Esophagus mucosa (tissue), 1 donor: ENCODE results near the gene TRMT13. TPM values are rescaled to one million over a fixed set of nuclear protein-coding genes. Genes with fewer than 3 reads are reported as not detected.

Experiments used
- ATAC-seq: fragments of 200-7000 bp; cut with Tn5 transposase; one replicate; pipeline ENCODE4 v1.9.1; 2020
- total RNA-seq: library from RNA; stranded (reverse); gene quantifications from one replicate; pipeline ENCODE4 v1.2.4, GENCODE V29; 2023
- donor health status: DM: yes; HTN: yes; CAD: no.

TRMT13 gene, protein sequence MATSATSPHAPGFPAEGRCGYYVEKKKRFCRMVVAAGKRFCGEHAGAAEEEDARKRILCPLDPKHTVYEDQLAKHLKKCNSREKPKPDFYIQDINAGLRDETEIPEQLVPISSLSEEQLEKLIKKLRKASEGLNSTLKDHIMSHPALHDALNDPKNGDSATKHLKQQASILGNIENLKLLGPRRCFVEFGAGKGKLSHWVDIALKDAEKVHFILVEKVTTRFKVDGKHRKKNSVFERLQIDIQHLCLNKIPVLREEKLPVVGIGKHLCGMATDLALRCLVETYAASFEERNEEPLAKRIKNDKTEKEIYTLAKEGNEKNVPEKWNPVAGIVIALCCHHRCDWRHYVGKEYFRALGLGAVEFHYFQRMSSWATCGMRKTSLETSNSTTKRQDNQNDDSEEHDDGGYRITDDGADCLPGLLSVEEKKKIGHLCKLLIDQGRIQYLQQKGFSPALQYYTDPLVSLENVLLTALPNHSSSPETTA
- 9.4 TPM for total RNA-seq

DNA sequence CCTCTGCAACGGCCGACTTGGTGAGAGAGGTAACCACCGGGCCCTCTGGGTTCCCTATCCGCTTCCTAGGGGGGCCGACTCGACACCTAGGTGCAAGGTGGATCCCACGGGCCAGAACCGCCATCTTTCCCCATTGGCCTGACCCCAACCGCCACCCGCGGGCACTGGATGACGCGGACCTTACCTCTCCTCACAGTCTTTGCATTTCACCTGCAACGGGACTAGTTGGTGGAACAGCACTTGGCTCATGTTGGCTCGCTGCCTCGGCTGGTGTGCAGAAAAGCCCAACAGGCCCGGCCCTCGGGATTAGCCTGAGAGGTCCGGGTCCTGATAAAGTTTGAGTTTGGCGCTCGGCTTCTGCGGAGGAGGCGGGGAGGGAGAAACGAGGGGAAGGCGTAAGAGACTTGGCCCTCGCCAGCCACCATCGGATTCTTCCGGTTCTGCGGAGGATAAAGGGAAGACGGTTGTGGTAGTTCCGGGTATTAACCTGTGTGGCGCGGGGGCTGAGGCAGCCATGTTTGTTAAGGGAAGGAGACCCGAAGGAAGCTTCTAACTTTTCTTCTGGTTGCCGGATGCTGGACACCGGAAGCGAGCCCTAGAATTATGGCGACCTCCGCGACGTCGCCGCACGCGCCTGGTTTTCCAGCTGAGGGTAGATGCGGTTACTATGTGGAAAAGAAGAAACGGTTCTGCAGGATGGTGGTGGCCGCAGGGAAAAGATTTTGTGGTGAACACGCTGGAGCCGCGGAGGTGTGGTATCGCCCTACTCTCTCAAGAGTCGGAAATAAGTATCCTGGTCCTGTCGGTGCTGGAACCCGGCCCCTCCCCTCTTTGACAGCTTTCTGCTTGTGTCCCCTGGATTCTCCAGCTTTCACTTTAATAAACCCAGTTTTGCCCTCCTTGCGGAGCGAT, at the start of gene TRMT13, which contains the start of gene SASS6:
TRMT13 (plus strand) TSS at position 598 of the 912 bp plus-strand sequence; CDS start at position 604, 6 bp downstream.
SASS6 (minus strand) TSS at position 365 of the 912 bp plus-strand sequence; CDS start at position 249, 116 bp downstream.
- ATAC-seq = peak; percentile 100

- no peak for ATAC-seq
Observed at GRCh38 chr1:100087396-100087795, 45.6 kb upstream of the TRMT13 start.

DNA sequence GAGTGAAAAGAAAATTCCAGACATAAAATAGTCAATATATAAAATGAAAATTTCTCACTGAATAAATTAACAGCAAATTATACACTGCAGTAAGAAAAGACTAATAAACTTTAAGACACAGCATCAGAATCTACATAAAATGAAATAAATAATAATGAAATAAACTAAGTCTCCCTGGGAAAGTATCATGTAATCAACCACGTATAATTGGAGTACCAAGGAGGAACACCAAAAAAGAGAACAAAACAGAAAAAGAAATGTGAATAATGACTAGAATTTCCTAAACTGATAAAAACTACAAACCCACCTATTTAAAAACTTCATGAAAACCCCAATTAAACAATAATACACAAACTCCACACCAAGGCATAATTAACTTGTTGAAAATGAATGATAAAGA, 43.9 kb upstream of the TRMT13 start:
- ATAC-seq = no peak

DNA sequence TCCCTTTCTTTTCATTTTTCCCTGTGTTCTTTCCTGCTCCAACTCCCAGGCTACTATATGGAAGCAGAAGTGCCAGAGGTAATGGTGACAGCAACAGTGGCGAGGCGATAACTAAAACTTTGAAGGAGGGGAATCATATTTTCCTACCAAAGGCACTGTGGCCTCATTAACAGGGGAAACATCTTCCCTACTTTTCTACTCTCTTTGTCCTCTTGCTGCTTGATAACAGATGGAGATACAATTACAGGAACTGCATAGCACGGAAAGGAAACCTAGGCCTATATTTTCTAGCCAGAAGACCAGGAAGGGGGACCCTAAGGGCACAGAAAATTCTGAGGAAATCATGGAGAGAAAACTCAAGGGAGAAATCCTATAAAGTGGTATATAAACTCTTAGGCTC, 42.5 kb upstream of the TRMT13 start:
- ATAC-seq = no peak

GRCh38 chr1:100100202-100100601, 32.8 kb upstream of the TRMT13 start:
- no peak for ATAC-seq

DNA sequence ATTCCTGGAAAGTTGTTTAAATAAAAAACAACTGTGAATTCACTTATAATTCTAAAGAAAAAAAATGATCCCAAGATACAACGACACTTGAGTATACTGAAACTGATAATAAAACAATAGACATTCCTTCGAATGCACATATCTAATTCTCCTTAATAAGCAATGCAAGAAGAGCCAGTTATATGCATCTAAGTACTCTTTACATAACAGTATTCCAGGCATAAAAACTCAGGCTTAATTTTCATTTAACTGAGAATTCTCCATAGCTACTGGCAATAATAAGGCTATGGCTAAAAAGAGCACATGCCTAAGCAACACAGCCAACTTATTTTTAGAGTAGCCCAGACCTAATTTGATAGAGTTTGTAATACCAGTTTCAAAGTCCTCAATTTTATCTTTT, 31.4 kb upstream of the TRMT13 start:
- ATAC-seq = no peak

DNA sequence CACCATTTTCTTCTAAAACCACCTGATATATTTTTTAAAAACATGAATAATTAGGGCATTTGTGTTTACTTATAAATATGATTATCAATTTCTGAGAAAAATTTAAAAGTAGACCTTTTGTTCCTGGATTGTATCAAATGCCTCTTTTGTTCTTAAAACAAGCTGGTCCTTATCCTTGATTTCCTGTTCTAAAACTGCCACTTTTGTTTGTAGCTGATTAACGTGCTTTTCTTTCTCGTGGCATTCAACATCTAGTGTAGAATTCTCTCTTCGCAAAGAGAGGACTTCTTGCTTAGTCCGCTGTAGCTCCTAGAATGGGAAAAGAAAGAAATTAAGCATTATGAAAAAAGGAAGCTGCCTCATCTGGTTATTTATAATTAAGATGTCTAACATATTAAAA, 25.3 kb upstream of the TRMT13 start:
- ATAC-seq = no peak

DNA sequence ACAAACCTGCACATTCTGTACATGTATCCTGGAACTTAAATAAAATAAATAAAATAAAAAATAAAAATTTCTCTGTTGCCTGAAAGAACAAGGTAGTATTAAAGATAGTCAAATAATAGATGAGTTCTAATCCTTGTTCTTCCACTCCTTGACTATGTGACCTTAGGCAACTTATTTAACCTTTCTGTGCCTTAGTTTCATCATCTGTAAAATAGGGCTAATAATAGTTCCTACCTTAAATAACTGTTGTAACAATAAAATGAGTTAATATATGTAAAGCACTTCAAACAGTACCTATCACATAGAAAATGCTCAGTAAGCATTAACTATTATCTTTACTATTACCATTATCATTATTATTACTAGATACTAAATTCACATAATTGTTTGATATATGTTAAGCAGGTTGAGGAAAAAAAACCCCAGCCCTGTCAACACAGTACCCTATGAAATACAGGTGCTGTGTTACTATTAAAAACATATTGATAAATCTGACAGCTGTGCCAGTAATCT, 23.4 kb upstream of the TRMT13 start:
- no peak for ATAC-seq

GRCh38 chr1:100115524-100115923, 17.4 kb upstream of the TRMT13 start:
- no peak for ATAC-seq

GRCh38 chr1:100122177-100122576, 10.8 kb upstream of the TRMT13 start:
- ATAC-seq = no peak

DNA sequence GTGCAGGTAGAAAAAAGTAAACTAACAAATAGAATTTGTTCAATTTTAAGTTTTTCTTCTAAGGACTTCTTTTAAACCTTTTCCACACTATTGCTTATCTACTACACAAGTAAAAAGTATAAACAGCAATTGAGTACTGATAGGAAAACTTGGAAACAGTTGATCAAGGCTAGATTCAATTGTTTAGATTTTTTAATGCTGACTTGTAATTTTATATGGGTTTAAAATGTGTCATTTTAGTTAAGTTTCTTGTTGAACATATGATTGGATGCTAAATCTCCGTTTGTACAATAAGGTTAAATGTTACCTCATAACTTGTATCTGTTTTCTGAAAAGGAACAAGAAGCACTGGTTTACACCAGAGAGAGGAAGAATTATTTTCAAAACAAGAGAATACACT, 5.7 kb upstream of the TRMT13 start:
- ATAC-seq = no peak

GRCh38 chr1:100130552-100131077, 2.3 kb upstream of the TRMT13 start:
- ATAC-seq = no peak

DNA sequence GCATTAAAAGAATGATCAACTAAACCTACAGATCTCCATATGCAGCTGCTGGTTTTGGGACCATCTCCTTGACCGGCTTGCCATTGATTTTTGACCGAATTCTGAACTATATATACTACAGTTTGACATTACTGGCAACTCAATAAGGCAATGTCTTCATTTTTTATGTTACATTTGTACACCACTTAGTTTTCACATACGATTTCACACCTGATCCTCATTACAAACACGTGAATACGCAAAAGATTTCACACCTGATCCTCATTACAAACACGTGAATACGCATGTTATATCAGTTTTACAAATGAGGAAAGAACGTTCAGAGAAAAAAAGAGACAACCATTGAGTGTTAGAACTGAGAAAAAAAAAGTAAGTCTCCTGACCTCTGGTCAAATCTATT, 1.3 kb upstream of the TRMT13 start:
- ATAC-seq = no peak

DNA sequence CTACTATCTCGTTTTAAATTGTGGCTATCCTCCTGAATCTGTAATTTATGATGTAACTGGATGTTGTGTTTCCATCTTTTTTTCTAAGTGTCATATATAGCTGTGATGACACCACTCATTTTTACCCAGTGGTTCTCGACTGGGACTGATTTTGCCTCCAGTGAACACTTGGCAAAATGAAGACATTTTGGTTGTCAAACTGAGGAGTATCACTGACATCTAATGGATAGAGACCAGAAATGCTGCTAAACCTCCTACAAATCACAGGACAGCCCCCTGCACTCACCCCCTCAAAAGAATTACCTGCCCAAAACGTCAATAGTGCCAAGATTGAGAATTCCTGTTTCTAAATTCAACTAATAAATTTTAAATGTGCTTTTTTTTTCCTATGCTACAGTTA, 1.9 kb downstream of the TRMT13 start:
- no peak for ATAC-seq

DNA sequence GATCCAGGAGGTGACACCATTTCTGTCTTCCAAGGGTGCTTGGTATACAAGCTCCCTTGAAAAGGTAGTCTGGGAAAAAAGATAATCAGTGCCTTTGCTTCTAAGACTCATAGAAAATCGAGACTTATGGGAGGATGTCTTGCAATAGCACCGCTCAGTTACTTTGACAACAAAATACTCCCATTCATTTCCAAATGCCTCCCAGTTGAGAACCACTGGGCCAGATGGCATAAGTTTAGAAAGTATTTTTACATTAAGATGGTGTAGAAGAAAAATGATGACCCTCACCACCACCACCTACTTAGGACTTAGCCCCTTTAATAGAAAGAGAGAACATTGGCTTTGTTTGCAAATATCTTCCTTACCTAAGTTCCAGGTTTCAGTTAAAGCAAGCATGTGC, 4.6 kb downstream of the TRMT13 start:
- no peak for ATAC-seq

- ATAC-seq = no peak
Observed at GRCh38 chr1:100141192-100141591, 8.2 kb downstream of the TRMT13 start.

- no peak for ATAC-seq
Observed at GRCh38 chr1:100142343-100142742, 9.4 kb downstream of the TRMT13 start.

DNA sequence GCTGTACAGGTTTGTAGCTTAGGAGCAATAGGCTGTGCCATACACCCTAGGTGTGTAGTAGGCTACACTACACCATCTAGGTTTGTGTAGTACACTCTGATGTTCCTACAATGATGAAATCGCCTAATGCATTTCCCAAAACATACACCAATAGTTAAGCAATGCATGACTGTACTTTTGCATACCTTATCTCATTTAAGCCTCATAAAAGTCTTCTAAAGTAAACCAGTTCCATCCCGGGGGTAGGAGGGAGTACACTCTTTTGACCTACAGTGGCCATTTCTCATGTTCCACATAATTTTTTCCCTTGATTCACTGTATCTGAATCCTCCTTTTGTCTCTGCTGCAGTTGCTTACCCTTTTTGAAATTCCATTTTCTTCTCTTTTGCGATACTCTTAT, 12.2 kb downstream of the TRMT13 start:
- no peak for ATAC-seq

GRCh38 chr1:100146958-100147357, 14.0 kb downstream of the TRMT13 start:
- ATAC-seq = no peak

DNA sequence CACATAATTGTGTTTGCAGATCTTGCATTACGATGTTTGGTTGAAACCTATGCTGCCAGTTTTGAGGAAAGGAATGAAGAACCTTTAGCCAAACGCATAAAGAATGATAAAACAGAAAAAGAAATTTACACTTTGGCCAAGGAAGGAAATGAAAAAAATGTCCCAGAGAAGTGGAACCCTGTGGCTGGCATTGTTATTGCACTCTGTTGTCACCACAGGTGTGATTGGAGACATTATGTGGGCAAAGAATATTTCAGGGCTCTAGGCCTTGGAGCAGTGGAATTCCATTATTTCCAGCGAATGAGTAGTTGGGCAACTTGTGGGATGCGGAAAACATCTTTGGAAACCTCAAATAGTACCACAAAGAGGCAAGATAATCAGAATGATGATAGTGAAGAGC, 14.9 kb downstream of the TRMT13 start:
- no peak for ATAC-seq

DNA sequence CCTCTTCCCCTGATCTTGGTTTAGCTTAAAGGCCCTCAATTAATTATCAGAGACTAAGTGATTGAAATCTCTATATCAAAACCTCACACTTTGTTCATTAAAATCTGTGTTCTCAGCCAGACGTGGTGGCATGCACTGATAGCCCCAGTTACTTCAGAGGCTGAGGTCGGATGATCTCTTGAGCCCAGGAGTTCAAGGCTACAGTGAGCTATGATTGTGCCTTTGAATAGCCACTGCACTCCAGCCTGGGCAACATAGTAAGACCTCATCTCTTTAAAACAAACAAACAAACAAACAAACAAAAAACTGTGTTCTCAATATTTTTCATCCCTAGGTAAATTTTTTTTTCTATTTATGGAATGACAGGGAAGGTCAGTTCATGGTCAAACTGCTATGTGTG, 18.7 kb downstream of the TRMT13 start:
- ATAC-seq = no peak

- ATAC-seq = no peak
Observed at GRCh38 chr1:100152271-100152670, 19.3 kb downstream of the TRMT13 start.

DNA sequence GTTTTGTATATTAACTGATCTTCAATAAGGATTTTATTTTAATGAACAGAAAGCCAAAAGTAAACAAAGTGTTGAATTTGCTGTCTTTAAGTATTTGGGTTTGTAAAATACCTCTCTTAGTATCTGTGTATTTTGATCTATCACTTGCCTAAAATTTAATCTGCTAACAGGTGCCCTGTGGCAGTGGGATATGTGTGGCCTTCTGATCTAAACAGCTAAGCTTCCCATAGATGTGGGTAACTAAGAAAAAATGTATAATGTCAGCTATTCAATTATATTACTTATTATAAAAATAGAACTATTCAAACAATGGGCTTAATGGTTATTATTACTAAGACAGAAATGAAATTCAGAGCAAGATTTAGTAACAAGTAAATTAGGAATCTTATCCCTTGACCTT, 29.9 kb downstream of the TRMT13 start:
- ATAC-seq = no peak
